Skeletal muscle tissue (tissue), 4 donors: ENCODE measurements around the gene CCDC14. TPM values are rescaled to one million over a fixed set of nuclear protein-coding genes. Genes with fewer than 3 reads are reported as not detected.
"Not testable (repeated sequence)": the region's sequence is repeated elsewhere in the genome, so short reads cannot be mapped to it uniquely, and the experiment has no call there.

Experiments
- H3K27ac ChIP-seq: one replicate; pipeline ENCODE4 v1.7.0; 2013; ENCODE audit warnings: mild to moderate bottlenecking, low read depth, low read length, inconsistent platforms
- H3K27me3 ChIP-seq, 3 donors: one replicate each; pipeline ENCODE4 v1.7.0; 2013; ENCODE audit warnings: low read length in 3 of 3; ENCODE audit not compliant: control insufficient read depth in 3 of 3, insufficient read depth in 3 of 3
- H3K36me3 ChIP-seq, 3 donors: one replicate each; pipeline ENCODE4 v1.7.0; 2013; ENCODE audit warnings: low read length in 3 of 3; ENCODE audit not compliant: control insufficient read depth in 3 of 3, insufficient read depth in 3 of 3
- H3K4me1 ChIP-seq, 3 donors: one replicate each; pipeline ENCODE4 v1.7.0; 2013; ENCODE audit warnings: low read length in 3 of 3, mild to moderate bottlenecking in 3 of 3; ENCODE audit not compliant: control insufficient read depth in 3 of 3, insufficient read depth in 3 of 3
- H3K4me3 ChIP-seq, 3 donors: one replicate each; pipeline ENCODE4 v1.7.0; 2013; ENCODE audit warnings: low read length in 3 of 3
- H3K9ac ChIP-seq, 3 donors: one replicate each; pipeline ENCODE4 v1.7.0; 2013; ENCODE audit warnings: low read length in 3 of 3, mild to moderate bottlenecking in 3 of 3, moderate library complexity in 2 of 3, low read depth in 1 of 3
- H3K9me3 ChIP-seq, 3 donors: one replicate each; pipeline ENCODE4 v1.7.0; 2013; ENCODE audit warnings: low read length in 3 of 3; ENCODE audit not compliant: control insufficient read depth in 3 of 3
- total RNA-seq: library from RNA; depleted of rRNA; stranded (reverse); fragments of >200 nt; gene quantifications from one replicate; pipeline ENCODE4 v1.2.3, GENCODE V29; 2014
- donor health status: Osteomylitis.

Gene CCDC14
- total RNA-seq, 1 donor from 2014 or later = 24.5 TPM

- not testable (repeated sequence) for H3K36me3 ChIP-seq, H3K9ac ChIP-seq, H3K4me1 ChIP-seq, H3K27me3 ChIP-seq, H3K9me3 ChIP-seq, H3K4me3 ChIP-seq, H3K27ac ChIP-seq
Measured at GRCh38 chr3:123966799-123967198, 5.8 kb upstream of the CCDC14 start.

GRCh38 chr3:123964793-123965192, 3.8 kb upstream of the CCDC14 start:
- H3K36me3 ChIP-seq, H3K9me3 ChIP-seq, H3K4me3 ChIP-seq, H3K9ac ChIP-seq, H3K27me3 ChIP-seq, H3K27ac ChIP-seq, H3K4me1 ChIP-seq: not testable (repeated sequence)

- Histone ChIP-seq H3K27me3 (no peaks in the 10 kb centered on the region), H3K9me3 (no peaks in the 10 kb centered on the region), H3K4me1 (peaks cover 0 to 4% (median 0%) of the 10 kb centered on the region in 3 donors), H3K9ac (peak overlapping the region; percentile 92 to 95 (median 94)), H3K4me3 (peak overlapping the region; percentile 92 to 96 (median 93)), H3K36me3 (no peaks in the 10 kb centered on the region), H3K27ac (peak overlapping the region; percentile 78)
Measured at GRCh38 chr3:123961508-123961856, 453 bp upstream of the CCDC14 start.

GRCh38 chr3:123953735-123954134, 7.3 kb downstream of the CCDC14 start:
- Histone ChIP-seq H3K9me3 (no peaks in the 10 kb centered on the region), H3K27me3 (no peaks in the 10 kb centered on the region), H3K4me3 (no peak overlapping the region), H3K9ac (no peak overlapping the region), H3K36me3 (peaks cover 0 to 18% (median 9%) of the 10 kb centered on the region in 3 donors), H3K4me1 (no peaks in the 10 kb centered on the region), H3K27ac (no peak overlapping the region)

GRCh38 chr3:123952844-123953520, 8.0 kb downstream of the CCDC14 start:
- H3K27me3 ChIP-seq = no peaks in the 10 kb centered on the region
- H3K36me3 ChIP-seq = peaks cover 0 to 18% (median 9%) of the 10 kb centered on the region in 3 donors
- H3K9ac ChIP-seq = no peak overlapping the region
- H3K9me3 ChIP-seq = no peaks in the 10 kb centered on the region
- H3K27ac ChIP-seq = no peak overlapping the region
- no peak overlapping the region for H3K4me3 ChIP-seq
- H3K4me1 ChIP-seq = no peaks in the 10 kb centered on the region

- Histone ChIP-seq H3K9ac (no peak overlapping the region), H3K36me3 (peaks cover 2 to 21% (median 12%) of the 10 kb centered on the region in 3 donors), H3K27me3 (no peaks in the 10 kb centered on the region), H3K4me1 (no peaks in the 10 kb centered on the region), H3K4me3 (no peak overlapping the region), H3K9me3 (no peaks in the 10 kb centered on the region), H3K27ac (no peak overlapping the region)
Measured at GRCh38 chr3:123951522-123952447, 9.2 kb downstream of the CCDC14 start.

GRCh38 chr3:123949641-123950040, 11.4 kb downstream of the CCDC14 start:
- Histone ChIP-seq H3K4me1 (no peaks in the 10 kb centered on the region), H3K27me3 (no peaks in the 10 kb centered on the region), H3K4me3 (no peak overlapping the region), H3K27ac (no peak overlapping the region), H3K36me3 (peaks cover 2 to 20% (median 15%) of the 10 kb centered on the region in 3 donors), H3K9me3 (no peaks in the 10 kb centered on the region), H3K9ac (no peak overlapping the region)

GRCh38 chr3:123948449-123948848, 12.6 kb downstream of the CCDC14 start:
- H3K4me1 ChIP-seq = no peaks in the 10 kb centered on the region
- H3K27ac ChIP-seq = no peak overlapping the region
- peaks cover 2 to 22% (median 20%) of the 10 kb centered on the region in 3 donors for H3K36me3 ChIP-seq
- no peaks in the 10 kb centered on the region for H3K27me3 ChIP-seq
- H3K4me3 ChIP-seq = no peak overlapping the region
- H3K9ac ChIP-seq = no peak overlapping the region
- no peaks in the 10 kb centered on the region for H3K9me3 ChIP-seq

- no peaks in the 10 kb centered on the region for H3K9me3 ChIP-seq
- H3K4me3 ChIP-seq = no peak overlapping the region
- H3K27ac ChIP-seq = no peak overlapping the region
- H3K27me3 ChIP-seq = no peaks in the 10 kb centered on the region
- peaks cover 2 to 17% (median 14%) of the 10 kb centered on the region in 3 donors for H3K36me3 ChIP-seq
- no peak overlapping the region for H3K9ac ChIP-seq
- H3K4me1 ChIP-seq = no peaks in the 10 kb centered on the region
Measured at GRCh38 chr3:123947482-123947881, 13.5 kb downstream of the CCDC14 start.

- H3K27ac ChIP-seq = no peak overlapping the region
- H3K9me3 ChIP-seq = no peaks in the 10 kb centered on the region
- H3K36me3 ChIP-seq = peaks cover 0 to 10% (median 9%) of the 10 kb centered on the region in 3 donors
- H3K9ac ChIP-seq = no peak overlapping the region
- H3K4me1 ChIP-seq = no peaks in the 10 kb centered on the region
- no peak overlapping the region for H3K4me3 ChIP-seq
- no peaks in the 10 kb centered on the region for H3K27me3 ChIP-seq
Measured at GRCh38 chr3:123941542-123941941, 19.5 kb downstream of the CCDC14 start.
